ENCODE data around the gene TBC1D22B.
"Not testable (repeated sequence)": the region's sequence is repeated elsewhere in the genome, so short reads cannot be mapped to it uniquely, and the experiment has no call there.

TBC1D22B gene

GRCh38 chr6:37331047-37331446 lies 73.5 kb downstream of the TBC1D22B start:
- no peak for TF ChIP-seq CTCF (IDR thresholded peaks at IDR 0.05)
- H3K27me3 ChIP-seq, result no peaks in the 10 kb centered on the region

DNA sequence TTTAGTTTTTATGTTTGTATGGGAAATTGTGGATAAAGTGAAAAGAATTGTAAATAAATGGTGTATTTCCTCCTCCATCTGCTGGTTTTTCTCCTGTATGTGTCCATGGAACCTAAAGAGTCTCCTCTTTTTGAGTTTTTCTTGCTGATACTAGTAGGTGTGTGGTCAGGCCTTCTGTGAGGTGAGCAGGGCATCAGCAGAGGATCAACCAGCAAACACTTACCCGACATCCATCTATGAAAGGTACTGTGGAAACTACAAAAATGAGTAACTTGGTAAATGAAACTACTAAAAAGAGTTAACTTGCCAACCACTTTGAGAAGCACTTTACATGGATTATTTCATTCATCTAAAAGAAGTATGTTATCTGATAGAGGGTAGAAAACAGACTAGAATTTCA lies 75.3 kb downstream of the TBC1D22B start:
- TF ChIP-seq CTCF (IDR thresholded peaks at IDR 0.05), result no peak
- Histone ChIP-seq H3K4me3 (ENCODE audit: low read depth in 1 of 2, low read length in 1 of 2) (no peak overlapping the region), H3K4me1 (ENCODE audit: control insufficient read depth in 1 of 2, insufficient read depth in 1 of 2, low read depth in 1 of 2, low read length in 1 of 2) (peaks cover 3 to 5% of the 10 kb centered on the region in 2 experiments), H3K27me3 (no peaks in the 10 kb centered on the region), H3K27ac (no peak overlapping the region), H3K36me3 (peaks cover 47% of the 10 kb centered on the region), H3K9me3 (no peaks in the 10 kb centered on the region)

More at GRCh38 chr6:37331047-37331446, 73.5 kb downstream of the TBC1D22B start:
- no peaks in the 10 kb centered on the region for H3K9me3 ChIP-seq
- H3K27ac ChIP-seq, result no peak overlapping the region
- peaks cover 3 to 5% of the 10 kb centered on the region in 2 experiments for H3K4me1 ChIP-seq (ENCODE audit: control insufficient read depth in 1 of 2, insufficient read depth in 1 of 2, low read depth in 1 of 2, low read length in 1 of 2)
- H3K36me3 ChIP-seq, result peaks cover 47% of the 10 kb centered on the region
- no peak overlapping the region for H3K4me3 ChIP-seq (ENCODE audit: low read depth in 1 of 2, low read length in 1 of 2)

DNA sequence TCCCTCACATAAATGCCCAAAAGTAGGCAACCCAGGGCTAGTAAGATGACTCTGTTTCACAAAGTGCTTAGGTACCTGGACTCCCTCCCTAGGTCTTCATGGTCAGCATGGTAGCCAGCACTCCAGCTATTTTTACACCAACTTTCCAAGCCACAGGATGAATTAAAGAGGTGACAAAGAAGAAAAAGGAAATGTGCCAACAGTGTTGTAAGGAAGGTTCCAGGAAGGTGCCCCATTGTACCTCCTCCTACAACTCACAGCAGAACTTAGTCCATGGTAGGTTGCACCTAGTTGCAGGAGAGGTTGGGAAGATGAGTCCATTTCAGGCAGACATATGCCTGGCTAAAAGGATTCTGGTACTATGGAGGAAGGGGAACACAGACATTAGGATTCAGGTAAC lies 76.5 kb downstream of the TBC1D22B start:
- no peaks in the 10 kb centered on the region for H3K27me3 ChIP-seq
- no peak overlapping the region for H3K4me3 ChIP-seq (ENCODE audit: low read depth in 1 of 2, low read length in 1 of 2)
- no peak overlapping the region for H3K27ac ChIP-seq
- H3K36me3 ChIP-seq, result peaks cover 43% of the 10 kb centered on the region
- peaks cover 3 to 5% of the 10 kb centered on the region in 2 experiments for H3K4me1 ChIP-seq (ENCODE audit: control insufficient read depth in 1 of 2, insufficient read depth in 1 of 2, low read depth in 1 of 2, low read length in 1 of 2)
- no peak for TF ChIP-seq CTCF (IDR thresholded peaks at IDR 0.05)
- no peaks in the 10 kb centered on the region for H3K9me3 ChIP-seq

- not testable (repeated sequence) for H3K4me3 ChIP-seq (ENCODE audit: low read depth in 1 of 2, low read length in 1 of 2); H3K27me3 ChIP-seq; H3K27ac ChIP-seq; H3K36me3 ChIP-seq; H3K9me3 ChIP-seq; H3K4me1 ChIP-seq (ENCODE audit: control insufficient read depth in 1 of 2, insufficient read depth in 1 of 2, low read depth in 1 of 2, low read length in 1 of 2)
Observed at GRCh38 chr6:37338317-37338716, 80.7 kb downstream of the TBC1D22B start.

DNA sequence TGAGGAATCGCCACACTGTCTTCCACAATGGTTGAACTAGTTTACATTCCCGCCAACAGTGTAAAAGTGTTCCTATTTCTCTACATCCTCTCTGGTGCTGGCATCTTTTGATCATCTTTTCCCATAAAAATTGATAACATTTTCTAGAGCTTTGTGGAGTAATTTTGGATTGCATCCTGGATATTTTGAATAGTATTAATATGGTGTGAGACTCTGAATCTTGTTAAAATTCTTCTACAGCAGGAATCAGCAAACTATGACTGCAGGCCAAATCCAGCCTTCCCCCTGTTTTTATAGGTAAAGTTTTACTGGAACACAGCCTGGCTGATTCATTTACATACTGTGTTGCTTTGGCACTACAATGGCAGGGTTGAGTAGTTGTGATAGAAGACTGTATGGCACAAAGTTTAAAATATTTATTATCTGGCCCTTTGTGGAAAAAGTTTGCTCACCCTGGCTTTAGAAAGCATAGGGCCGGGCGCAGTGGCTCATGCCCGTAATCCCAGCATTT lies 81.2 kb downstream of the TBC1D22B start:
- Histone ChIP-seq H3K4me3 (ENCODE audit: low read depth in 1 of 2, low read length in 1 of 2) (no peak overlapping the region), H3K9me3 (no peaks in the 10 kb centered on the region), H3K36me3 (peaks cover 2% of the 10 kb centered on the region), H3K4me1 (ENCODE audit: control insufficient read depth in 1 of 2, insufficient read depth in 1 of 2, low read depth in 1 of 2, low read length in 1 of 2) (peaks cover 3 to 5% of the 10 kb centered on the region in 2 experiments), H3K27ac (no peak overlapping the region), H3K27me3 (no peaks in the 10 kb centered on the region)
- TF ChIP-seq CTCF (IDR thresholded peaks at IDR 0.05), result no peak

DNA sequence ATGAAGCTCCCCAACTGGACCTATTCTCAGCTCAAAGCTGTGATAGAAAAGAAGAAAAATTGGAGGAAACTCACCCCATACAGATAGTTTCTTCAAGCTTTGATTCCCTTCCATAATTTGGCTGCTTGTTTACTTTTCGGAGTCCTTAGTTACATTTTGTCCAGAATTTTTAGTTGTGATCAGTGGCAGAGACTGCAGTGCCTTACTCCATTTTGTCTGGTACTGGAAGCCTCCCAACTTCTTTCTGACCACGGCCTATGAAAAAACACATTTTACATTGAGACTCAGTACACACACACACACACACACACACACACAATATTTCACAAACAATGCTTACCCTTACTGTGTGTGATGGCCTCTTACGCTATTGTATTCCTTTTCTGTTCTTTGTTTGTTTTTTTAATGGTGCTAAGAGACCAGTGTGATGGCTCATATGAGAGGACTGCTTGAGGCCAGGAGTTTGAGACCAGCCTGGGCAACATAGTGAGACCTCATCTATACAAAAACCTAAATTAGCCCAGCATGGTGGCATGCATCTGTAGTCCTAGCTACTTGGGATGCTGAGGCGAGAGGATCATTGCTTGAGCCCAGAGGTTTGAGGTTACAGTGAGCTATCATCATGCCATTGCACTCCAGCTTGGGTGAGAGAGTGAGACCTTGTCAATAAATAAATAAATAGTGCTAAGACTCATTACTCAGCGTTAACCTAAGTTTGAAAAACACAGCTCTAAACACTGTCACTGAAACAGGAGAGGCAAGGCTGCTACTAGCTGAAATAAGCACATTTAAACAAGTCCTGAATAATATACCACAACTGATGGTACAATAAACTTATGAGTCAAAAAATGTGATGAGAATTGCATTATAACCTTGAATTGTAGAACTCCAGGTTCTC lies 82.4 kb downstream of the TBC1D22B start:
- Histone ChIP-seq H3K4me1 (ENCODE audit: control insufficient read depth in 1 of 2, insufficient read depth in 1 of 2, low read depth in 1 of 2, low read length in 1 of 2) (no peaks in the 10 kb centered on the region), H3K4me3 (ENCODE audit: low read depth in 1 of 2, low read length in 1 of 2) (no peak overlapping the region), H3K27me3 (peaks cover 9% of the 10 kb centered on the region), H3K36me3 (no peaks in the 10 kb centered on the region), H3K9me3 (no peaks in the 10 kb centered on the region), H3K27ac (no peak overlapping the region)
- no peak for TF ChIP-seq CTCF (IDR thresholded peaks at IDR 0.05)

Data from neutrophil (primary cell).